Measurements from ENCODE around the gene ANKRD35. TPM values are rescaled to one million over a fixed set of nuclear protein-coding genes. Genes with fewer than 3 reads are reported as not detected.

Gene ANKRD35
- total and polyA plus RNA-seq, 2 of the 8 experiments (the other 6 are each of a cell fraction or from before 2014, with no cell fraction given), result 1.6 to 3.0 TPM

DNA sequence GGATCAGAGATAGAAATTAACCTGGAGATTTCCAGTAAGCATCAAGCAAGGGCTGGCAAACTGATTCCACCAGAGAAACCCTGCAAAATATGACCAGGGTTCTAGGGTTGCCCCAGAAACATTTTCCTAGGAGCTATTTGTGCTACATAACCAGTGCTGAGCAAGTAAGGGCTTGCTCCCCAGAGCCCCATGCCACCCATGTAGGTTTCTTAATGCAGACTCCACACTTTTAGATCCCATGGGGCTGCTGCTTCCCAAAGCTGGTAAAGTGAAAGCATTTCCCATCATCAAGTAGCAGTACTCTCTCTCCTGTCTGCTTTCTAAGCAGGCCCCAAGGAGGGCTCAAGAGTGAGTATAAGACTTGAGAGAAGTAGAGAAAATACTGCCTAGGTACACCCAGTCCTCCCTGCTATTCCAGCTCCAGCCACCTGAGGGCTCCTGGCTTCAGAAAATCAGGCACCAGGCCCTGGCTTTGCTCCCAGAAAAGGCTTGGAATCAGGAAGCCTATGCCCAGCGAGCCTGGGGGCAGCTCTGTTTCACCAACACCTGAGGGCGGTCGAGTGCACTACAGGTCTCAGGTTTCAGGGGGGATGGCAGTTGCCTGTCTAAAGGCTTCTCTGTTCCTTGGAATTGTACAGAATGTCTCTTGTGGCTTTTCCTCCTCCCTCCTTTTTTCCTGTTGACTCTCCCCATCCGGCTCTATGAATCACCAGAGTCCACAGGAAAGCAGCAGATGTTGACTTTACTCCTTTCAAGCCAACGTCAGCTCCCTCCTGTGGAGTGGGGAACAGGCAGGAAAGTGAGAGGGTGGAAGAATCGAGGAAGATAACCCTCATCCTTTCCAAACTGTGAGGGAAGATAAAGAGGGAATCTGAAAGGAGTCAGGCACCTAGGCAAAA lies 6.2 kb upstream of the ANKRD35 start (continued):
- TF ChIP-seq SP2 (IDR thresholded peaks at IDR 0.05; ENCODE audit: low read length) (no peak), POLR2A (IDR thresholded peaks at IDR 0.05; ENCODE audit: control extremely low read depth in 1 of 2, low read depth in 2 of 2, low read length in 2 of 2) (peak in 1 of 2 experiments; percentile 27; a peak in 1 of 3 replicates), RFX5 (IDR thresholded peaks at IDR 0.05; ENCODE audit: borderline replicate concordance, low read depth, low read length) (no peak), HDAC2 (IDR thresholded peaks at IDR 0.05; ENCODE audit: borderline replicate concordance in 1 of 2, low read depth in 2 of 2, low read length in 2 of 2) (no peak), CHD2 (IDR thresholded peaks at IDR 0.05; ENCODE audit: low read length) (peak; percentile 34; the same call in 1 of the 2 replicates), RBBP5 (IDR thresholded peaks at IDR 0.05; ENCODE audit: borderline replicate concordance, low read depth, low read length) (no peak), FOSL1 (IDR thresholded peaks at IDR 0.05; ENCODE audit: insufficient read depth, low read depth, low read length) (no peak), SIX5 (IDR thresholded peaks at IDR 0.05; ENCODE audit: low read depth, low read length) (peak; percentile 55), SAP30 (IDR thresholded peaks at IDR 0.05; ENCODE audit: insufficient read depth, insufficient replicate concordance, low read length) (no peak), RXRA (IDR thresholded peaks at IDR 0.05; ENCODE audit: insufficient read depth, low read depth, low read length) (no peak), MAFK (IDR thresholded peaks at IDR 0.05; ENCODE audit: low read depth, low read length) (no peak), TAF7 (optimal IDR thresholded peaks at IDR 0.05; ENCODE audit: borderline replicate concordance, low read depth, low read length) (no peak), BCL11A (IDR thresholded peaks at IDR 0.05; ENCODE audit: low read depth in 2 of 2, low read length in 2 of 2) (no peak), E2F6 (IDR thresholded peaks at IDR 0.05) (no peak), POLR2AphosphoS5 (IDR thresholded peaks at IDR 0.05; ENCODE audit: low read depth, low read length) (no peak), SUZ12 (IDR thresholded peaks at IDR 0.05; ENCODE audit: low read length) (no peak), SP4 (IDR thresholded peaks at IDR 0.05; ENCODE audit: low read length) (no peak), NANOG (IDR thresholded peaks at IDR 0.05; ENCODE audit: insufficient read depth, low read depth, low read length, poor library complexity, severe bottlenecking) (no peak), SIRT6 (IDR thresholded peaks at IDR 0.05; ENCODE audit: low read length) (no peak)
- TF ChIP-seq, protein P1, sequence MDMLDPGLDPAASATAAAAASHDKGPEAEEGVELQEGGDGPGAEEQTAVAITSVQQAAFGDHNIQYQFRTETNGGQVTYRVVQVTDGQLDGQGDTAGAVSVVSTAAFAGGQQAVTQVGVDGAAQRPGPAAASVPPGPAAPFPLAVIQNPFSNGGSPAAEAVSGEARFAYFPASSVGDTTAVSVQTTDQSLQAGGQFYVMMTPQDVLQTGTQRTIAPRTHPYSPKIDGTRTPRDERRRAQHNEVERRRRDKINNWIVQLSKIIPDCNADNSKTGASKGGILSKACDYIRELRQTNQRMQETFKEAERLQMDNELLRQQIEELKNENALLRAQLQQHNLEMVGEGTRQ (IDR thresholded peaks at IDR 0.05; ENCODE audit: low read length), result peak; percentile 10; the same call in 1 of the 2 replicates

All from H1 (cell line).